ENCODE results near the gene SPATS2. TPM values are rescaled to one million over a fixed set of nuclear protein-coding genes. Genes with fewer than 3 reads are reported as not detected.

Gene SPATS2
- total and polyA plus RNA-seq, 7 experiments from 2014 or later, result 3.0 to 9.8 (median 7.8) TPM

DNA sequence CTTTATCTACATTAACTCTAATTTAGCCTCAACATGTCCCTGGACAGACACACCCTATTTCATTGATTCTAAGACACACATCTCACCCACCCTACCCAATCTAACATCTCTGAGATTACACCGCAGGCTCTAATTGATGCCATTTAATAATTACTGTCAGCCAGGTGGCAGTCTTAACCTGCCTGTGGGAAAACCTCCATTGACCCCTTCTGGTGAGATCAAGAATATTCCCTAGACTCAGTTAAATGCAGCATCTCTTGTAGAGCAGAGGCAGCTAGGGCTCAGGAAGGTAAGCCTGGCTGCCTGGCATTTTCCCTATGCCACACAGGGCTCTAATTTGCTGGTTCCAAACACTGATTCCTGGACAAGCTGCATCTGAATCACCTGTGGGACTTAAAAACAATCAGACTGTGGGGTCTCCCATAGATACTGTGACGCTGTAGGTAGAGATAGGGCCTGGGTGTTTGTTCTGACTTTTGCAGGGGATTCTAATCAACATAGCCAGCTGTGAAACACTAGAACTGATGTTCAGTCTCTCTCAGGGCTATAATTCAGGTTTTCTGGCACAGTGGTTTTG lies 186.3 kb downstream of the SPATS2 start:
- Histone ChIP-seq H3K36me3 (ENCODE audit: control insufficient read depth in 2 of 3, insufficient read depth in 3 of 3, low read length in 3 of 3) (peaks cover 0 to 31% (median 3%) of the 10 kb centered on the region in 3 experiments), H3K4me1 (ENCODE audit: control insufficient read depth in 2 of 2, insufficient read depth in 2 of 2, low read length in 2 of 2) (peaks cover 0 to 6% of the 10 kb centered on the region in 2 donors), H3K9me3 (ENCODE audit: control insufficient read depth in 2 of 3, low read length in 3 of 3) (no peaks in the 10 kb centered on the region), H3K4me3 (ENCODE audit: low read length) (no peak overlapping the region), H3K27me3 (ENCODE audit: control insufficient read depth in 2 of 2, insufficient read depth in 2 of 2, low read length in 2 of 2) (no peaks in the 10 kb centered on the region), H3K27ac (ENCODE audit: low read depth, low read length) (no peak overlapping the region)
- Mint-ChIP-seq H3K27me3 (peaks cover 0 to 20% (median 0%) of the 10 kb centered on the region in 5 donors), H3K27ac (peak overlapping the region in 2 of 9 donors; percentile 9 to 24), H3K4me1 (peaks cover 5 to 22% (median 8%) of the 10 kb centered on the region in 7 donors), H3K9me3 (no peaks in the 10 kb centered on the region), H3K36me3 (peaks cover 0 to 3% (median 0%) of the 10 kb centered on the region in 5 donors), H3K4me3 (no peak overlapping the region)
- intact Hi-C loops (cut with micrococcal nuclease), result loop anchor here (1.0 to 5.0 kb wide), 9 partner anchors 12 to 195 kb away; partner anchors contain the start of genes FMNL3 (in 1 of the 2), MCRS1 (in 1 of the 2) and PRPF40B (in 1 of the 2)
- CTCF ChIA-PET, result interaction anchor here (0.7 to 2.7 kb wide), 10 partner anchors 14 to 256 kb away, joined by 3 to 13 read pairs (median 6); partner anchors contain the start of gene KCNH3
- POLR2A ChIA-PET, result interaction anchor here (0.8 to 1.8 kb wide), 5 partner anchors 9 to 195 kb away, joined by 3 to 8 read pairs (median 3); partner anchors contain the start of gene PRPF40B
- ATAC-seq (peak; percentile 68), DNase-seq (peak in 6 of 9 donors; percentile 33 to 61 (median 48))

DNA sequence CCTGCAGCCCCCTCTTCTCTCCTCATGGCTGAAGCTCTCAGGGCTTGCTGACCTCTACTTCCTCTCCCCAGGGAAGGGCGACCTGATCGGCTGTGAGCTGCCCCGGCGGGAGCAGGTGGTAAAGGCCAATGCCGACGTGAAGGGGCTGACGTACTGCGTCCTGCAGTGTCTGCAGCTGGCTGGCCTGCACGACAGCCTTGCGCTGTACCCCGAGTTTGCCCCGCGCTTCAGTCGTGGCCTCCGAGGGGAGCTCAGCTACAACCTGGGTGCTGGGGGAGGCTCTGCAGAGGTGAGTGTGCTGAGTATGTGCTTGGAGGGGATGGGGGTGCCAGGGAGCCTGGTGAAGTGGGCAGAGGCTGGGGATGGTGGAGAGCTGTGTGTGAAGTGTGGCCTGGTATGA lies 187.0 kb downstream of the SPATS2 start:
- Mint-ChIP-seq H3K4me3 (no peak overlapping the region), H3K9me3 (no peaks in the 10 kb centered on the region), H3K27ac (no peak overlapping the region), H3K36me3 (peaks cover 0 to 9% (median 3%) of the 10 kb centered on the region in 5 donors), H3K27me3 (peaks cover 0 to 17% (median 0%) of the 10 kb centered on the region in 5 donors), H3K4me1 (peaks cover 5 to 22% (median 6%) of the 10 kb centered on the region in 7 donors)
- no peak for DNase-seq
- peaks cover 0 to 4% of the 10 kb centered on the region in 2 donors for H3K4me1 ChIP-seq (ENCODE audit: control insufficient read depth in 2 of 2, insufficient read depth in 2 of 2, low read length in 2 of 2)
- no peak overlapping the region for H3K4me3 ChIP-seq (ENCODE audit: low read length)
- ChIA-PET POLR2A (interaction anchor here (0.8 to 1.8 kb wide), 5 partner anchors 8 to 196 kb away, joined by 3 to 8 read pairs (median 3); partner anchors contain the start of gene PRPF40B), CTCF (interaction anchor here (0.7 to 2.7 kb wide), 9 partner anchors 17 to 257 kb away, joined by 3 to 13 read pairs (median 6); no protein-coding TSS in a partner anchor)
- H3K36me3 ChIP-seq (ENCODE audit: control insufficient read depth in 2 of 3, insufficient read depth in 3 of 3, low read length in 3 of 3), result peaks cover 0 to 37% (median 5%) of the 10 kb centered on the region in 3 experiments
- ATAC-seq, result no peak
- H3K9me3 ChIP-seq (ENCODE audit: control insufficient read depth in 2 of 3, low read length in 3 of 3), result no peaks in the 10 kb centered on the region
- H3K27ac ChIP-seq (ENCODE audit: low read depth, low read length), result no peak overlapping the region
- no peaks in the 10 kb centered on the region for H3K27me3 ChIP-seq (ENCODE audit: control insufficient read depth in 2 of 2, insufficient read depth in 2 of 2, low read length in 2 of 2)
- intact Hi-C loops (cut with micrococcal nuclease), result loop anchor here in 1 of 2 donors (5.0 kb wide), 1 partner anchor 88 kb away; no protein-coding TSS in a partner anchor

DNA sequence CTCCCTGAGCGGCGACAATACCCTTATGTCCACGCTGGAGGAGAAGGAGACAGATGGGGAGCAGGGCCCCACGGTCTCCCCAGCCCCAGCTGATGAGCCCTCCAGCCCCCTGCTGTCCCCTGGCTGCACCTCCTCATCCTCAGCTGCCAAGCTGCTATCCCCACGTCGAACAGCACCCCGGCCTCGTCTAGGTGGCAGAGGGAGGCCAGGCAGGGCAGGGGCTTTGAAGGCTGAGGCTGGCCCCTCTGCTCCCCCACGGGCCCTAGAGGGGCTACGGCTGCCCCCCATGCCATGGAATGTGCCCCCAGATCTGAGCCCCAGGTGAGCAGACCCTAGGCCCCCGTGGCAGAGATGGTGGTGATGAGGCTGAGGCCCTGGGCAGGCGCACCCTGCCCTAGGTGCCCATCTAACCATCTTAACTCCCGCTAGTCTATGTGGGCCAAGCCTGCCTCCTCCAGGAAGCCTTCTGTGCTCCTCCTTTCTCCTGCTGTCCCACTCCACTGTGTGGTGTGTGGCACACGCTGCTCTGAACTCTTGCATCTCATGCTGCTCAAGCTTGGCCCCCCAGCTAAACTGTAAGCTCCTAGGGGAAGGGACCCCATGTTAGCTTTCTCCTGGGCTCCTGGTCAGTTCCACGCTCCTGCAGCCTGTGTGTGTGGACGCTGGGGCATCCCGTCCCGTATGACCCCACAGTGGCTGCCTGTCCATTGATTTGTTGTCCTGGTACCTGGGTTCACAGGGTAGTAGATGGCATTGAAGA lies 188.5 kb downstream of the SPATS2 start:
- H3K36me3 ChIP-seq (ENCODE audit: control insufficient read depth in 2 of 3, insufficient read depth in 3 of 3, low read length in 3 of 3), result peaks cover 5 to 53% (median 13%) of the 10 kb centered on the region in 3 experiments
- no peak for DNase-seq
- intact Hi-C loops (cut with micrococcal nuclease), result no loop called here
- ChIA-PET POLR2A (no interaction called here), CTCF (interaction anchor here (1.0 kb wide), 1 partner anchor 25 kb away, joined by 3 read pairs; no protein-coding TSS in a partner anchor)
- ATAC-seq, result no peak
- Mint-ChIP-seq H3K27me3 (peaks cover 0 to 8% (median 0%) of the 10 kb centered on the region in 5 donors), H3K9me3 (no peaks in the 10 kb centered on the region), H3K4me1 (peaks cover 2 to 22% (median 6%) of the 10 kb centered on the region in 7 donors), H3K36me3 (peaks cover 3 to 13% (median 4%) of the 10 kb centered on the region in 5 donors), H3K4me3 (no peak overlapping the region), H3K27ac (no peak overlapping the region)
- no peaks in the 10 kb centered on the region for H3K27me3 ChIP-seq (ENCODE audit: control insufficient read depth in 2 of 2, insufficient read depth in 2 of 2, low read length in 2 of 2)
- H3K27ac ChIP-seq (ENCODE audit: low read depth, low read length), result no peak overlapping the region
- H3K4me1 ChIP-seq (ENCODE audit: control insufficient read depth in 2 of 2, insufficient read depth in 2 of 2, low read length in 2 of 2), result no peaks in the 10 kb centered on the region
- H3K4me3 ChIP-seq (ENCODE audit: low read length), result no peak overlapping the region
- no peaks in the 10 kb centered on the region for H3K9me3 ChIP-seq (ENCODE audit: control insufficient read depth in 2 of 3, low read length in 3 of 3)

DNA sequence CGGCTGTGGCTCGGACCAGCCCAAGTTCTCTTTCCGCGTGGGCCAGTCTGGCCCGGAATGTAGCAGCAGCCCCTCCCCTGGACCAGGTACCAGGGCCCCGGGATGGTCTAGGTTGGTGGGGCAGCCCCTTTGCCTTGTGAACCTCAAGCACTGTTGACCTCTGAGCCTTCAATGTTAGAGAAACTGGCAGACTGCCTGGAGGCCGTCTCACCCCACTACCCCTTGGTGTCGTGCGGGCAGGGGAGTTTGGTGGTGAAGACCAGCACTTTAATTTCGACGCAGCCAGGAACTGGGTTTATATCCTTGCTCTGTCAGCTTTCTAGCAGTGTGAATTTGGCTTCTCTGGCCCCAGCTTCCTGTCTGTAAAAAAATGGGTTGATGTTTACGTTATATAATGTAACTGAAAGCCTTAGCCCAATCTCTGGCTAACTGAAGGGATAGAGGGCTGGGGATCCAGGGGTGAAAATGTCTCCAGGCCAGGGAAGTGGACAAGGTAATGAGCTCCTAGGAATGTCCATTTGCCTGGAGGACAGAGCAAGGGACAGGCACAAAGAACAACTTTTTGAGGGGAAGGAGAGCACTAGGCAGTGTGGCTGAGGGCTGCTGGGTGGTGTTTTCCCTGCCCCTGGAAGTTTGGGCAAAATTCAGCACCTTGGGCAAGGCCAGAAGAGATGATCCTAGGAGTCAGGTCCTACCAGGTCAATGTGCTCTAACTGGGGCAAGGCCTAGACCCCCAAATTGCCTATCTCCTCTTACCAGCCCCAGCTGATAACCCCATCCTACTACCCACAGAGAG lies 189.3 kb downstream of the SPATS2 start:
- H3K4me1 Mint-ChIP-seq, result peaks cover 4 to 22% (median 6%) of the 10 kb centered on the region in 7 donors
- H3K9me3 Mint-ChIP-seq, result no peaks in the 10 kb centered on the region
- H3K4me3 Mint-ChIP-seq, result no peak overlapping the region
- H3K36me3 ChIP-seq (ENCODE audit: control insufficient read depth in 2 of 3, insufficient read depth in 3 of 3, low read length in 3 of 3), result peaks cover 9 to 59% (median 13%) of the 10 kb centered on the region in 3 experiments
- H3K27me3 Mint-ChIP-seq, result peaks cover 0 to 5% (median 0%) of the 10 kb centered on the region in 5 donors
- ChIA-PET POLR2A (interaction anchor here (0.8 kb wide), 1 partner anchor 190 kb away, joined by 4 read pairs; no protein-coding TSS in a partner anchor), CTCF (no interaction called here)
- H3K36me3 Mint-ChIP-seq, result peaks cover 3 to 16% (median 4%) of the 10 kb centered on the region in 5 donors
- H3K27me3 ChIP-seq (ENCODE audit: control insufficient read depth in 2 of 2, insufficient read depth in 2 of 2, low read length in 2 of 2), result no peaks in the 10 kb centered on the region
- no peaks in the 10 kb centered on the region for H3K9me3 ChIP-seq (ENCODE audit: control insufficient read depth in 2 of 3, low read length in 3 of 3)
- ATAC-seq (no peak), DNase-seq (no peak)
- peak overlapping the region in 2 of 9 donors; percentile 5 to 69 for H3K27ac Mint-ChIP-seq
- no peaks in the 10 kb centered on the region for H3K4me1 ChIP-seq (ENCODE audit: control insufficient read depth in 2 of 2, insufficient read depth in 2 of 2, low read length in 2 of 2)
- no peak overlapping the region for H3K27ac ChIP-seq (ENCODE audit: low read depth, low read length)
- H3K4me3 ChIP-seq (ENCODE audit: low read length), result no peak overlapping the region
- intact Hi-C loops (cut with micrococcal nuclease), result no loop called here

DNA sequence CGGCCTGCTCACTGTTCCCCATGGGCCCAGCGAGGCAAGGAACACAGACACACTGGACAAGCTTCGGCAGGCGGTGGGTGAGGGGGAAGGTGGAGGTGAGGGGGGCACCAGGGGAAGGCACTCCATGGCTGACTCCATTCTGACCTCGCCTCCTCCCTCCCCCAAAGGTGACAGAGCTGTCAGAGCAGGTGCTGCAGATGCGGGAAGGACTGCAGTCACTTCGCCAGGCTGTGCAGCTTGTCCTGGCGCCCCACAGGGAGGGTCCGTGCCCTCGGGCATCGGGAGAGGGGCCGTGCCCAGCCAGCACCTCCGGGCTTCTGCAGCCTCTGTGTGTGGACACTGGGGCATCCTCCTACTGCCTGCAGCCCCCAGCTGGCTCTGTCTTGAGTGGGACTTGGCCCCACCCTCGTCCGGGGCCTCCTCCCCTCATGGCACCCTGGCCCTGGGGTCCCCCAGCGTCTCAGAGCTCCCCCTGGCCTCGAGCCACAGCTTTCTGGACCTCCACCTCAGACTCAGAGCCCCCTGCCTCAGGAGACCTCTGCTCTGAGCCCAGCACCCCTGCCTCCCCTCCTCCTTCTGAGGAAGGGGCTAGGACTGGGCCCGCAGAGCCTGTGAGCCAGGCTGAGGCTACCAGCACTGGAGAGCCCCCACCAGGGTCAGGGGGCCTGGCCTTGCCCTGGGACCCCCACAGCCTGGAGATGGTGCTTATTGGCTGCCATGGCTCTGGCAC lies 190.1 kb downstream of the SPATS2 start:
- Histone ChIP-seq H3K4me3 (ENCODE audit: low read length) (no peak overlapping the region), H3K27me3 (ENCODE audit: control insufficient read depth in 2 of 2, insufficient read depth in 2 of 2, low read length in 2 of 2) (no peaks in the 10 kb centered on the region), H3K9me3 (ENCODE audit: control insufficient read depth in 2 of 3, low read length in 3 of 3) (no peaks in the 10 kb centered on the region), H3K27ac (ENCODE audit: low read depth, low read length) (no peak overlapping the region), H3K4me1 (ENCODE audit: control insufficient read depth in 2 of 2, insufficient read depth in 2 of 2, low read length in 2 of 2) (no peaks in the 10 kb centered on the region), H3K36me3 (ENCODE audit: control insufficient read depth in 2 of 3, insufficient read depth in 3 of 3, low read length in 3 of 3) (peaks cover 16 to 67% (median 19%) of the 10 kb centered on the region in 3 experiments)
- peaks cover 5 to 20% (median 7%) of the 10 kb centered on the region in 7 donors for H3K4me1 Mint-ChIP-seq
- ATAC-seq (no peak), DNase-seq (no peak)
- no peak overlapping the region for H3K4me3 Mint-ChIP-seq
- ChIA-PET CTCF (no interaction called here), POLR2A (interaction anchor here (0.8 kb wide), 1 partner anchor 191 kb away, joined by 4 read pairs; no protein-coding TSS in a partner anchor)
- peaks cover 0 to 3% (median 0%) of the 10 kb centered on the region in 5 donors for H3K27me3 Mint-ChIP-seq
- no peaks in the 10 kb centered on the region for H3K9me3 Mint-ChIP-seq
- no peak overlapping the region for H3K27ac Mint-ChIP-seq
- intact Hi-C loops (cut with micrococcal nuclease), result no loop called here
- peaks cover 7 to 22% (median 9%) of the 10 kb centered on the region in 5 donors for H3K36me3 Mint-ChIP-seq
